GM15510 (cell line): ENCODE results near the gene ALDOB.

ENCODE experiments used
- POLR2A ChIP-seq: IDR thresholded peaks from 3 replicates; pipeline ENCODE4 v1.6.1; 2011; ENCODE audit warnings: borderline replicate concordance; ENCODE audit not compliant: insufficient read length; ENCODE audit errors: extremely low read depth

The ALDOB gene

GRCh38 chr9:101466863-101467262, 31.3 kb upstream of the ALDOB start:
- no peak for TF ChIP-seq POLR2A

- TF ChIP-seq POLR2A: no peak
Observed at GRCh38 chr9:101465326-101465915, 29.8 kb upstream of the ALDOB start.

- TF ChIP-seq POLR2A: no peak
Observed at GRCh38 chr9:101463397-101463796, 27.8 kb upstream of the ALDOB start.

GRCh38 chr9:101462558-101462957, 27.0 kb upstream of the ALDOB start:
- no peak for TF ChIP-seq POLR2A

- no peak for TF ChIP-seq POLR2A
Observed at GRCh38 chr9:101460965-101461364, 25.4 kb upstream of the ALDOB start.

DNA sequence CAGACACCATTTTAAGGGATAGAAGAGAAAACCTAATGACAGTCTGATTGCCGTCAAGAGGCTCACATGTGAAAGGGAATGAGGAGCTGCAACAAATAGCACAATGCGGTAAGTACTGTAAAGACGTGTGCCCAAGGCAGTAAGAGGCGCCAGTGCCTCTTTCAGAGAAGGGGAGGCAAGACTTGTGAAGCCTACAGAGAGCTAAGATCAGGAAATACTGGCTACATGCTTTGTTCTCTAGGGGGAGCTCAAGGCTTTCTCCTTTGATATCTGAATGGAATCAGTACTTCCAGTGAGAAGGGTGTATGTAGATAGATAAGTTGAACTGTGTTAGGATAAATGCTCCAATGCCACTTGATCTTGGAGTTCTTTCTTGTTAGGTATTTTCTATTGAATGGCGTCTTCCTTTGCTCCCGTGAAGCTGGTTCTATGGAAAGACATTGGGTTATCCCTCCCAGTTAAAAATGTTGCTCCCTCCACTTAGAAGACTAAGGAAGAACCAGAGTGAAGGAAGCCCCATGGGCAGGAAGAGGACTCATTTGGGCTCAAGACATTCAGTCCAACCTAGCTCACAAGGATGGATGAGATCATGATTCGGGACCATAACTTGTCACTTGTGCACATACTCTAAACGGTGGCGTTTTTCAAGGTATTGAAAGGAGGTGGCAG, 23.5 kb upstream of the ALDOB start:
- no peak for TF ChIP-seq POLR2A

DNA sequence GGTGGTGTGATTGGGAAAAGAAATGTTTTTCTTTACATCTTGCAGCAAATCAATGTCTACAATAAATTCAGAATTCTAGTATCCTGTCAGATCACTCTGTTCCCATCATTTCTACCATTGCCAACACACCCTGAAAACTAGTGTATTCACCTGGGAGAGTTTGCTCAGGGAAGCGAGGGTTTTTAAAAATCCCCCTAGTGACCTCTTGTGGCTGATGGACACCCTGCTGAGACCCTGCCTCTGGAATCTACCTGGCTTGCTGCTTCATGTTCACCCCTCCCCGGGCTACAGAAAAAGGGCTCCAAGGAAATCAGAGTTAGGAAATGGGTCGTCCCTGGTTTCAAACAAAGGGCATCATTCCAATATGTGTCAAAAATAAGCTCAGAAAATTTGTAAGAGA, 21.4 kb upstream of the ALDOB start:
- no peak for TF ChIP-seq POLR2A

GRCh38 chr9:101455656-101456240, 20.2 kb upstream of the ALDOB start:
- TF ChIP-seq POLR2A: no peak

- no peak for TF ChIP-seq POLR2A
Observed at GRCh38 chr9:101453776-101454570, 18.4 kb upstream of the ALDOB start.

DNA sequence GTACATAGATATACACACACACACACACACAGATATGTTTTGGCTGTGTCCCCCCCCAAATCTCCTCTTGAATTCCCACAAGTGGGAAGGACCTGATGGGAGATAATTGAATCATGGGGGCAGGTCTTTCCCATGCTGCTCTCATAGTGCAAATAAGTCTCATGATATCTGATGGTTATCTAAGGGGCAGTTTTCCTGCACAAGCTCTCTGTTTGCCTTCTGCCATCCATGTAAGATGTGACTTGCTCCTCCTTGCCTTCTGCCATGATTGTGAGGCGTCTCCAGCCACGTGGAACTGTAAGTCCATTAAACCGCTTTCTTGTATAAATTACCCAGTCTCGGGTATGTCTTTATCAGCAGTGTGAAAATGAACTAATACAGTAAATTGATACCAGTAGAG, 15.9 kb upstream of the ALDOB start:
- TF ChIP-seq POLR2A: no peak

DNA sequence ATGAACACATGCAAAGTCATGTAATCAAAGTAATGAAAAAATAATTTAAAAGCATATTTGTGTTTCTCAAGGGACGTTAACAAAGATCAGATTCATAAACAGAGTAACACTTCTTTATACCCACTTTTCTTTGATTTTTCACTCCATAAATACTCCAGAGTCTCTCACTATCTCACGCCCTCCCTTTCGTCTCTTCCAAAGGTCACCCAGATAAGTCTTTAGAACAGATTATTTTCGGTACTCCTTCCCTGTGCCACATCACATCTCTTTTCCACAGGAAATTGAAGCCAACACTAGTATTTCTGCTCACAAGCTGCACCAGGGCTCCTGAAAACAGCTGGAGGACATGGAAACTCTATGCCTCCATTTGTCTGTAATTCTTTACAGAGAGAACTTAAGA, 15.4 kb upstream of the ALDOB start:
- no peak for TF ChIP-seq POLR2A

- no peak for TF ChIP-seq POLR2A
Observed at GRCh38 chr9:101449071-101449721, 13.6 kb upstream of the ALDOB start.

DNA sequence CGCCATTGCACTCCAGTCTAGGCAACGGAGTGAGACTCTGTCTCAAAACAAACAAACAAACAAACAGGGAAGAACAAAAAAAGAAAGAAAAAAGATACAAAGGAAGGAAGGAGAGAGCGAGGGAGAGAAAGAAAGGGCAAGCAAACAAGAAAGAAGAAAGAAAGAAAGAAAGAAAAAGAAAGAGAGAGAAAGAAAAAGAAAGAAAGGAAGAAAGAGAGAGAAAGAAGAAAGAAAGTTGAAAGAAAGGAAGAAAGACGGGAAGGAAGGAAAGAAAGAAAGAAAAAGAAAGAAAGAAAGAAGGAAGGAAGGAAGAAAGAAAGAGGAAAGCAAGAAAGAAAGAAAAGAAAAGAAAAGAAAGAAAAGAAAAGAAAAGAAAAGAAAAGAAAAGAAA, 13.1 kb upstream of the ALDOB start:
- TF ChIP-seq POLR2A: no peak

- no peak for TF ChIP-seq POLR2A
Observed at GRCh38 chr9:101446732-101447131, 11.2 kb upstream of the ALDOB start.
